Liver (tissue), 3 donors: ENCODE measurements around the gene UBALD1.

Experiments used
- GABPA ChIP-seq, 2 donors: IDR thresholded peaks in 1 of 2; conservative IDR thresholded peaks in 1 of 2; 2 replicates each; pipeline ENCODE4 v1.6.1; 2016; ENCODE audit warnings: antibody characterized with exemption in 2 of 2, mild to moderate bottlenecking in 1 of 2, moderate library complexity in 1 of 2
- RAD21 ChIP-seq, 2 donors: IDR thresholded peaks; 2 replicates each; pipeline ENCODE4 v1.6.1; 2016; ENCODE audit warnings: antibody characterized with exemption in 2 of 2, mild to moderate bottlenecking in 2 of 2
- TAF1 ChIP-seq: conservative IDR thresholded peaks from 2 replicates; pipeline ENCODE4 v1.6.1; 2016; ENCODE audit warnings: antibody characterized with exemption, mild to moderate bottlenecking
- TF ChIP-seq, protein P1 (sequence below): fragments of 150-350 bp; IDR thresholded peaks from 2 replicates; pipeline ENCODE4 v1.5.1; 2017; ENCODE audit warnings: improper control_type of control experiment, low read depth, low read length; ENCODE audit not compliant: missing input control
- donor health status: healthy.
- donor health status: healthy.

DNA sequence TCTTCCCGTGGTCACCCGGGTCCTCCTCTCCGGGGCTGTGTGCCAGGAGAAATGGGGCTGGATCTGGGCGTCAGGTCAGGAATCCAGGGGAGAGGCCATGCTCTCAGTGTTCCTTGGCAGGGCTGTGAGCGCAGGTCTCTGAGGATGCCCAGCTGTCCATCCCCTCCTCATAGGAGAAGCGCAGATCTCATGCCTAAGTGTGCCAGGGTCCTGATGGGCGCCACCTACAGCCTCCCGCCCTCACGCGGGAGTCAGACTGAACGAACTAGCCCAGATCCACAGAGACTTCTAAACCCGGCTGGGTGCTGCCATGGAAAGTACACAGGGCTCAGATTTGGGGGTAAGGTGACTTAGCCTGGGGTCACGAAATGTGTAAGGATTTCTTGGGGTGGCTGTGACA, 34.2 kb upstream of the UBALD1 start:
- TF ChIP-seq TAF1 = no peak
- TF ChIP-seq, protein P1, sequence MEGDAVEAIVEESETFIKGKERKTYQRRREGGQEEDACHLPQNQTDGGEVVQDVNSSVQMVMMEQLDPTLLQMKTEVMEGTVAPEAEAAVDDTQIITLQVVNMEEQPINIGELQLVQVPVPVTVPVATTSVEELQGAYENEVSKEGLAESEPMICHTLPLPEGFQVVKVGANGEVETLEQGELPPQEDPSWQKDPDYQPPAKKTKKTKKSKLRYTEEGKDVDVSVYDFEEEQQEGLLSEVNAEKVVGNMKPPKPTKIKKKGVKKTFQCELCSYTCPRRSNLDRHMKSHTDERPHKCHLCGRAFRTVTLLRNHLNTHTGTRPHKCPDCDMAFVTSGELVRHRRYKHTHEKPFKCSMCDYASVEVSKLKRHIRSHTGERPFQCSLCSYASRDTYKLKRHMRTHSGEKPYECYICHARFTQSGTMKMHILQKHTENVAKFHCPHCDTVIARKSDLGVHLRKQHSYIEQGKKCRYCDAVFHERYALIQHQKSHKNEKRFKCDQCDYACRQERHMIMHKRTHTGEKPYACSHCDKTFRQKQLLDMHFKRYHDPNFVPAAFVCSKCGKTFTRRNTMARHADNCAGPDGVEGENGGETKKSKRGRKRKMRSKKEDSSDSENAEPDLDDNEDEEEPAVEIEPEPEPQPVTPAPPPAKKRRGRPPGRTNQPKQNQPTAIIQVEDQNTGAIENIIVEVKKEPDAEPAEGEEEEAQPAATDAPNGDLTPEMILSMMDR = no peak
- no peak for TF ChIP-seq GABPA (IDR thresholded peaks at IDR 0.05 in 1 of 2, conservative IDR thresholded peaks at IDR 0.05 in 1 of 2)
- no peak for TF ChIP-seq RAD21 (IDR thresholded peaks at IDR 0.05)
